DOHH2 (cell line): ENCODE data around the gene GUCA2B.

Source experiments
- CTCF ChIP-seq: fragments of 200-600 bp; sonication (generic); IDR thresholded peaks from one replicate; pipeline ENCODE4 v1.5.1; 2014; ENCODE audit warnings: antibody characterized with exemption, mild to moderate bottlenecking, low read depth, low read length; ENCODE audit not compliant: poor library complexity, severe bottlenecking
- EZH2phosphoT487 ChIP-seq: fragments of 200-600 bp; sonication (generic); IDR thresholded peaks from 2 replicates; pipeline ENCODE4 v1.6.1; 2017; ENCODE audit warnings: borderline replicate concordance, mild to moderate bottlenecking, antibody characterized with exemption, low read length, moderate library complexity, mixed read lengths

GRCh38 chr1:42163114-42163513 lies 9.9 kb downstream of the GUCA2B start:
- TF ChIP-seq CTCF, result no peak
- TF ChIP-seq EZH2phosphoT487, result no peak
